ENCODE measurements around the gene PARP1. TPM values are rescaled to one million over a fixed set of nuclear protein-coding genes. Genes with fewer than 3 reads are reported as not detected.

Gene PARP1
- total and polyA plus RNA-seq, 4 donors, result 39.2 to 108 (median 60.3) TPM

GRCh38 chr1:226429858-226430715, 22.2 kb upstream of the PARP1 start:
- Histone ChIP-seq H3K36me3 (ENCODE audit: control insufficient read depth in 4 of 4, insufficient read depth in 3 of 4, low read depth in 1 of 4, low read length in 3 of 4) (no peaks in the 10 kb centered on the region), H3K4me3 (ENCODE audit: low read depth in 1 of 3, low read length in 3 of 3) (no peak overlapping the region), H3K27me3 (ENCODE audit: control insufficient read depth in 4 of 4, insufficient read depth in 4 of 4, low read length in 3 of 4) (no peaks in the 10 kb centered on the region), H3K9me3 (ENCODE audit: control insufficient read depth in 4 of 4, low read length in 3 of 4) (no peaks in the 10 kb centered on the region), H3K9ac (ENCODE audit: low read depth in 1 of 2, low read length in 2 of 2) (no peak overlapping the region), H3K27ac (ENCODE audit: low read depth in 1 of 2, low read length in 2 of 2) (no peak overlapping the region), H3K4me1 (ENCODE audit: control insufficient read depth in 4 of 4, insufficient read depth in 4 of 4, low read length in 3 of 4) (no peaks in the 10 kb centered on the region)
- 88% methylated on average over 14 of the region's 14 CpGs for WGBS
- TF ChIP-seq MAX (IDR thresholded peaks at IDR 0.05) (no peak), EGR1 (IDR thresholded peaks at IDR 0.05; ENCODE audit: low read depth in 2 of 2) (no peak), NR2F2 (IDR thresholded peaks at IDR 0.05) (no peak), FOXA2 (IDR thresholded peaks at IDR 0.05) (no peak), FOXA1 (IDR thresholded peaks at IDR 0.05) (no peak)
- TF ChIP-seq, protein P1, sequence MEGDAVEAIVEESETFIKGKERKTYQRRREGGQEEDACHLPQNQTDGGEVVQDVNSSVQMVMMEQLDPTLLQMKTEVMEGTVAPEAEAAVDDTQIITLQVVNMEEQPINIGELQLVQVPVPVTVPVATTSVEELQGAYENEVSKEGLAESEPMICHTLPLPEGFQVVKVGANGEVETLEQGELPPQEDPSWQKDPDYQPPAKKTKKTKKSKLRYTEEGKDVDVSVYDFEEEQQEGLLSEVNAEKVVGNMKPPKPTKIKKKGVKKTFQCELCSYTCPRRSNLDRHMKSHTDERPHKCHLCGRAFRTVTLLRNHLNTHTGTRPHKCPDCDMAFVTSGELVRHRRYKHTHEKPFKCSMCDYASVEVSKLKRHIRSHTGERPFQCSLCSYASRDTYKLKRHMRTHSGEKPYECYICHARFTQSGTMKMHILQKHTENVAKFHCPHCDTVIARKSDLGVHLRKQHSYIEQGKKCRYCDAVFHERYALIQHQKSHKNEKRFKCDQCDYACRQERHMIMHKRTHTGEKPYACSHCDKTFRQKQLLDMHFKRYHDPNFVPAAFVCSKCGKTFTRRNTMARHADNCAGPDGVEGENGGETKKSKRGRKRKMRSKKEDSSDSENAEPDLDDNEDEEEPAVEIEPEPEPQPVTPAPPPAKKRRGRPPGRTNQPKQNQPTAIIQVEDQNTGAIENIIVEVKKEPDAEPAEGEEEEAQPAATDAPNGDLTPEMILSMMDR (IDR thresholded peaks at IDR 0.05; ENCODE audit: low read depth, low read length, missing input control), result no peak
- no peak for DNase-seq (ENCODE audit: low spot score)

DNA sequence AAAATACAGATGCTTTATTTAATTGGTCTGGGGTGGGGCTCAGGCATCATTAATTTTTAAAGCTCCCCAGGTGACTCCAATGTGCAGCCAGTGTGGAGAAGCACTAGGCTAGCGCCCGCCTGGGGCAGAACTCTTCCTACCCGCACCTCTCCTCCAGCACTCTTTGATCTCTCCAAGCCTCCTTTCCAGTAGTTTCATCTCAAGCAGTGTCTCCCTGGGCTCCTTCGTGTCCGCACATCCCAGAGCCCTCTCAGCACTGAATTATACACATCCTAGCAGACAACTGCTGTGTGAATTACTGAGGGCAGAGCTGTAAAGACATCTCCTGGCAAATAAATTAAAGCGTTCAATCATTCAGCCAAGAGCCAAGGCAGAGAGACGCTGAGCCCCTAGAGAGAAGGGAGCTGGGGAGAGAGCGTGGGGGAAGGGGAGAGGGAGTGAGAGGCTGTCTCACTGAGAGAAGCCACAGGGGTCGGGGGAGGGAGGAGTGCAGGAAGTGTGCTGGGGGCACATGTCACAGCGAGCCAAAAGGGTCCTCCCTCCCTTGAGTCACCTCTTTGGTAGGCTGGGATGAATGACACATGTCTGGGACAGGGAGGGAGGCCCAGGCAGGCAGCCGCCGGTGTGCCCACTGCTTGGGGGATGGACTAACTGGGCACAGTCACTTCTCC, 21.0 kb upstream of the PARP1 start:
- H3K27ac ChIP-seq (ENCODE audit: low read depth in 1 of 2, low read length in 2 of 2), result no peak overlapping the region
- no peaks in the 10 kb centered on the region for H3K4me1 ChIP-seq (ENCODE audit: control insufficient read depth in 4 of 4, insufficient read depth in 4 of 4, low read length in 3 of 4)
- H3K9ac ChIP-seq (ENCODE audit: low read depth in 1 of 2, low read length in 2 of 2), result no peak overlapping the region
- no peaks in the 10 kb centered on the region for H3K9me3 ChIP-seq (ENCODE audit: control insufficient read depth in 4 of 4, low read length in 3 of 4)
- no peaks in the 10 kb centered on the region for H3K27me3 ChIP-seq (ENCODE audit: control insufficient read depth in 4 of 4, insufficient read depth in 4 of 4, low read length in 3 of 4)
- no peak for DNase-seq (ENCODE audit: low spot score)
- TF ChIP-seq JUND (IDR thresholded peaks at IDR 0.05), result no peak
- TF ChIP-seq FOXA2 (IDR thresholded peaks at IDR 0.05), result no peak
- TF ChIP-seq FOXA1 (IDR thresholded peaks at IDR 0.05), result no peak
- TF ChIP-seq HNF4G (IDR thresholded peaks at IDR 0.05), result no peak
- TF ChIP-seq RAD21 (IDR thresholded peaks at IDR 0.05), result no peak
- no peak for TF ChIP-seq RXRA (IDR thresholded peaks at IDR 0.05)
- no peak for TF ChIP-seq YY1 (IDR thresholded peaks at IDR 0.05)
- no peak for TF ChIP-seq NR2F2 (IDR thresholded peaks at IDR 0.05)
- TF ChIP-seq, protein P2, sequence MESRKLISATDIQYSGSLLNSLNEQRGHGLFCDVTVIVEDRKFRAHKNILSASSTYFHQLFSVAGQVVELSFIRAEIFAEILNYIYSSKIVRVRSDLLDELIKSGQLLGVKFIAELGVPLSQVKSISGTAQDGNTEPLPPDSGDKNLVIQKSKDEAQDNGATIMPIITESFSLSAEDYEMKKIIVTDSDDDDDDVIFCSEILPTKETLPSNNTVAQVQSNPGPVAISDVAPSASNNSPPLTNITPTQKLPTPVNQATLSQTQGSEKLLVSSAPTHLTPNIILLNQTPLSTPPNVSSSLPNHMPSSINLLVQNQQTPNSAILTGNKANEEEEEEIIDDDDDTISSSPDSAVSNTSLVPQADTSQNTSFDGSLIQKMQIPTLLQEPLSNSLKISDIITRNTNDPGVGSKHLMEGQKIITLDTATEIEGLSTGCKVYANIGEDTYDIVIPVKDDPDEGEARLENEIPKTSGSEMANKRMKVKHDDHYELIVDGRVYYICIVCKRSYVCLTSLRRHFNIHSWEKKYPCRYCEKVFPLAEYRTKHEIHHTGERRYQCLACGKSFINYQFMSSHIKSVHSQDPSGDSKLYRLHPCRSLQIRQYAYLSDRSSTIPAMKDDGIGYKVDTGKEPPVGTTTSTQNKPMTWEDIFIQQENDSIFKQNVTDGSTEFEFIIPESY (IDR thresholded peaks at IDR 0.05), result no peak
- TF ChIP-seq TAF1 (conservative IDR thresholded peaks at IDR 0.05), result no peak
- no peak for TF ChIP-seq SP1 (IDR thresholded peaks at IDR 0.05)
- TF ChIP-seq MAX (IDR thresholded peaks at IDR 0.05), result no peak
- no peaks in the 10 kb centered on the region for H3K36me3 ChIP-seq (ENCODE audit: control insufficient read depth in 4 of 4, insufficient read depth in 3 of 4, low read depth in 1 of 4, low read length in 3 of 4)
- no peak overlapping the region for H3K4me3 ChIP-seq (ENCODE audit: low read depth in 1 of 3, low read length in 3 of 3)
- WGBS, result 74% methylated on average over 12 of the region's 12 CpGs

Data from liver (tissue), 9 donors.